ENCODE measurements around the gene APOBEC2.
A peak's percentile ranks its signal among the peaks of the same experiment; 100 is the strongest.
"Not testable (repeated sequence)": the region's sequence is repeated elsewhere in the genome, so short reads cannot be mapped to it uniquely, and the experiment has no call there.

The APOBEC2 gene

GRCh38 chr6:41053041-41053440 lies at the start of gene APOBEC2:
APOBEC2 (plus strand) TSS chr6:41053202; CDS start chr6:41053348, 146 bp downstream.
- DNase-seq = no peak

- DNase-seq = peak; percentile 7
These were observed 46.8 kb upstream of the APOBEC2 start for GRCh38 chr6:41006217-41006616.

GRCh38 chr6:41006980-41007379 lies 46.0 kb upstream of the APOBEC2 start:
- not testable (repeated sequence) for DNase-seq

GRCh38 chr6:41008011-41008410 lies 45.0 kb upstream of the APOBEC2 start:
- no peak for DNase-seq

- no peak for DNase-seq
These were observed 43.3 kb upstream of the APOBEC2 start for GRCh38 chr6:41009669-41010068.

GRCh38 chr6:41011673-41012072 lies 41.3 kb upstream of the APOBEC2 start:
- no peak for DNase-seq

- no peak for DNase-seq
These were observed 39.4 kb upstream of the APOBEC2 start for GRCh38 chr6:41013466-41014153.

GRCh38 chr6:41014780-41015179 lies 38.2 kb upstream of the APOBEC2 start:
- DNase-seq = no peak

- not testable (repeated sequence) for DNase-seq
These were observed 37.1 kb upstream of the APOBEC2 start for GRCh38 chr6:41015860-41016259.

- no peak for DNase-seq
These were observed 35.3 kb upstream of the APOBEC2 start for GRCh38 chr6:41017663-41018062.

- DNase-seq = no peak
These were observed 31.2 kb upstream of the APOBEC2 start for GRCh38 chr6:41021832-41022231.

- no peak for DNase-seq
These were observed 30.7 kb upstream of the APOBEC2 start for GRCh38 chr6:41022294-41022693.

GRCh38 chr6:41023114-41023513 lies 29.9 kb upstream of the APOBEC2 start:
- DNase-seq = no peak

- DNase-seq = no peak
These were observed 27.0 kb upstream of the APOBEC2 start for GRCh38 chr6:41025966-41026530.

- no peak for DNase-seq
These were observed 25.8 kb upstream of the APOBEC2 start for GRCh38 chr6:41027241-41027640.

- peak; percentile 42 for DNase-seq
These were observed 25.0 kb upstream of the APOBEC2 start for GRCh38 chr6:41027799-41028560.

GRCh38 chr6:41028561-41029412 lies 24.2 kb upstream of the APOBEC2 start:
- no peak for DNase-seq

- no peak for DNase-seq
These were observed 20.2 kb upstream of the APOBEC2 start for GRCh38 chr6:41032830-41033229.

- no peak for DNase-seq
These were observed 19.2 kb upstream of the APOBEC2 start for GRCh38 chr6:41033776-41034175.

GRCh38 chr6:41036186-41036585 lies 16.8 kb upstream of the APOBEC2 start:
- no peak for DNase-seq

GRCh38 chr6:41036601-41037000 lies 16.4 kb upstream of the APOBEC2 start:
- no peak for DNase-seq

- DNase-seq = no peak
These were observed 15.7 kb upstream of the APOBEC2 start for GRCh38 chr6:41037107-41037900.

All from NK-92 treated with Interleukin-12 subunit alpha and Interleukin-12 subunit beta, amount 100 ng/mL, for 24 hours (cell line).